Endothelial cell of umbilical vein (primary cell): ENCODE results near the gene HOMER1.

ENCODE experiments used
- CTCF ChIP-seq, 2 donors: IDR thresholded peaks; 1 replicate in 1 of 2; 2 replicates in 1 of 2; pipeline ENCODE4 v1.5.1; 2011; ENCODE audit warnings: low read length in 2 of 2, mild to moderate bottlenecking in 2 of 2, moderate library complexity in 2 of 2, control low read depth in 1 of 2, inconsistent platforms in 1 of 2, low read depth in 1 of 2; ENCODE audit not compliant: insufficient read depth in 1 of 2; ENCODE audit errors: extremely low read depth in 1 of 2
- EZH2 ChIP-seq: IDR thresholded peaks from 2 replicates; pipeline ENCODE4 v1.6.1; 2012; ENCODE audit warnings: borderline replicate concordance, low read depth, mild to moderate bottlenecking, moderate library complexity, low read length, inconsistent platforms; ENCODE audit not compliant: severe bottlenecking
- FOS ChIP-seq: IDR thresholded peaks from 2 replicates; pipeline ENCODE4 v1.6.1; 2011; ENCODE audit warnings: mild to moderate bottlenecking, low read length, moderate library complexity, borderline replicate concordance; ENCODE audit not compliant: insufficient read depth
- JUN ChIP-seq: IDR thresholded peaks from 2 replicates; pipeline ENCODE4 v1.6.1; 2011; ENCODE audit warnings: borderline replicate concordance, low read depth; ENCODE audit not compliant: insufficient read length, insufficient read depth
- MYC ChIP-seq: IDR thresholded peaks from one replicate; pipeline ENCODE4 v1.6.1; 2011; ENCODE audit warnings: mild to moderate bottlenecking, low read depth, low read length
- POLR2A ChIP-seq: IDR thresholded peaks from 2 replicates; pipeline ENCODE4 v1.6.1; 2012; ENCODE audit warnings: low read depth, mild to moderate bottlenecking, control low read depth, low read length
- POLR2AphosphoS5 ChIP-seq: IDR thresholded peaks from 2 replicates; pipeline ENCODE4 v1.6.1; 2012; ENCODE audit warnings: low read depth, mild to moderate bottlenecking, control low read depth, low read length, moderate library complexity; ENCODE audit not compliant: insufficient read depth
- TF ChIP-seq, protein P1 (sequence below): IDR thresholded peaks from 2 replicates; pipeline ENCODE4 v1.6.1; 2011; ENCODE audit not compliant: insufficient read depth, insufficient read length

- TF ChIP-seq CTCF (IDR thresholded peaks at IDR 0.05; ENCODE audit: extremely low read depth in 1 of 2, insufficient read depth in 1 of 2, low read depth in 1 of 2, low read length in 2 of 2) = no peak
- no peak for TF ChIP-seq POLR2A
- no peak for TF ChIP-seq EZH2
- no peak for TF ChIP-seq POLR2AphosphoS5
- no peak for TF ChIP-seq MYC
- TF ChIP-seq JUN = no peak
- TF ChIP-seq, protein P1, sequence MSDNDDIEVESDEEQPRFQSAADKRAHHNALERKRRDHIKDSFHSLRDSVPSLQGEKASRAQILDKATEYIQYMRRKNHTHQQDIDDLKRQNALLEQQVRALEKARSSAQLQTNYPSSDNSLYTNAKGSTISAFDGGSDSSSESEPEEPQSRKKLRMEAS = no peak
- no peak for TF ChIP-seq FOS
Measured at GRCh38 chr5:79489773-79490172, 24.2 kb downstream of the HOMER1 start.
